ENCODE data around the gene DNAH11. TPM values are rescaled to one million over a fixed set of nuclear protein-coding genes. Genes with fewer than 3 reads are reported as not detected.

Gene DNAH11
- total and polyA plus RNA-seq, 2 of the 8 experiments (the other 6 are each of a cell fraction or from before 2014, with no cell fraction given) = 1.8 to 4.9 TPM

GRCh38 chr7:21653623-21654022, 110.8 kb downstream of the DNAH11 start (continued):
- TF ChIP-seq E2F6 (IDR thresholded peaks at IDR 0.05) = no peak
